Inflammatory macrophage treated with lipopolysaccharide for 1 hour (primary cell): Measurements from ENCODE around the gene ATP1B3.
"Not testable (repeated sequence)": the region's sequence is repeated elsewhere in the genome, so short reads cannot be mapped to it uniquely, and the experiment has no call there.

Source experiments
- DNase-seq, 2 donors: peaks; one replicate each; pipeline ENCODE4 v3.0.0-alpha.2; 2020 to 2022

Gene ATP1B3

DNA sequence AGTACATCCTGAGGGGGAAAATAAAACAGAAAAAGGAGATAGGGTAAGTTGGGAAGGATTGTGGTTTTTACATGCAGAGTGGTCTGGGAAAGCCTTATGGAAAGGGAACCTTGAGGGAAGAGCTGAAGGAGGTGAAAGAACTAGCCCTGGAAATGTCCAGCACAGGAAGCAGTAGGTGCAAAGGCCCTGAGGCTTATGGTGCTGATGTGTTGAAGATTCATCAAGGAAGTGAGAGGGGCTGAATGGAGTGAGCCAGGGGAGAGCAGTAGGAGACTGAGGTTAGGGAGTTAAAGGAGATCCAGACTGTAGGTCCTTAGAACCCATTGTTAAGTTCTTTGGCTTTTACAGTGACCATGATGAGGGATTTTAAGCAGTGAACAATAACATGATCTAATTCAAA is 33.0 kb downstream of the ATP1B3 start:
- DNase-seq, result no peak

DNA sequence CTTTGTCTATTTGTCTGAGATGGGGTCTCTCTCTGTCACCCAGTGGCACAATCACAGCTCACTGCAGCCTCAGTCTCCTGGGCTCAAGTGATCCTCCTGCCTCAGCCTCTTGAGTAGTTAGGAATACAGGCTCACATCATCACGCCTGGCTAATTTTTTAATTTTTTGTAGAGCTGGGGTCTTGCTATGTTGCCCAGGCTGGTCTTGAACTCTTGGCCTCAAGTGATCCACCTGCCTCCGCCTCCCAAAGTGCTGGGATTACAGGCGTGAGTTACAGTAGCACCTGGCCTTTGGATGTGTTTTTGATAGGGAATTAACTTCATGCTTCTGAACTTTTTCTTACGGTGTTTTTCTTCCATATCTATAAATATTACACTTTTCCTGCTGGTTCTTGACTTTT is 33.5 kb downstream of the ATP1B3 start:
- not testable (repeated sequence) for DNase-seq

DNA sequence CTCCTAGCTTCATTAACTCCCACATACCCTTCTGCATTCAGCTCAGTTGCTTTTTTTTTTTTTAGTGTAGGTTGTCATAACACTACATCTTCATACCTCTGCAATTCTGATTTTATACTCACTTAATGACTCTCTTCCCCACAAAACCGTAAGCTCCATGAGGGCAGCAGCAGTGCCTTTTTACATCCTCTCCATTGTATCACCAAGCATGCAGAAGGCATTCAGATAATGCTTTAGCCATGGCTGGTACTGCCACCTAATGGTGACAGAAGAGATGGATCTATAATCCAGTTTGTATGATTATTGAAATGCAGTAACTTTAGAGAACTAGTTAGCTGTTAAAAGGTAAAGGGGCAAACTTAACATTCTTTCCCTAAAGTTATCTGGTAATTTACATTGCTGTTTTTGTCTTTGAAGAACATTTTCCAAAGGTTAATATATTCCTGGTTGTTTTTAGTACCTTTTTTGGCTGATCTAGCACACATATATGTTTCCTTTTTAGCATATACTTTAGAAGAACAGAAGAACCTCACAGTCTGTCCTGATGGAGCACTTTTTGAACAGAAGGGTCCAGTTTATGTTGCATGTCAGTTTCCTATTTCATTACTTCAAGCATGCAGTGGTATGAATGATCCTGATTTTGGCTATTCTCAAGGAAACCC is 36.8 kb downstream of the ATP1B3 start:
- peak; percentile 61 to 72 for DNase-seq

- no peak for DNase-seq
These were observed 37.9 kb downstream of the ATP1B3 start for GRCh38 chr3:141914311-141914710.

DNA sequence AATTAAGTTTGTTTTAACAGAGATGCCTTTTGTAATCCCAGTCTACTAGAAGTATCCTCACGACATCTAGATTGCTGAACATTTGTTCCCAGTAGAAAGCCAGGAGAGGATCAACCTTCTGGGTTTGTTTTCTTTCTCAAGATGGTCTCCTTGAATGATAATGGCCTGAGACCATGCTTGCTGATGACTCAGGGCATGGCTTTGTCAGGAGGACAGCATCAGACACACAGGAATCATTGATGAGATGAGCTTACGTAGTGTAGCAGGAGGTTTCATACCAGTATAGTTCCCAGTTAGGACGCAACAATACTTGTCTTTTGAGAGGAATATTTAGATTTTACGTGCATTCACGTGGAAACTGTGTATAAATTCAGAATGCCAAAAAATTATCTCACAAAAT is 38.6 kb downstream of the ATP1B3 start:
- no peak for DNase-seq

DNA sequence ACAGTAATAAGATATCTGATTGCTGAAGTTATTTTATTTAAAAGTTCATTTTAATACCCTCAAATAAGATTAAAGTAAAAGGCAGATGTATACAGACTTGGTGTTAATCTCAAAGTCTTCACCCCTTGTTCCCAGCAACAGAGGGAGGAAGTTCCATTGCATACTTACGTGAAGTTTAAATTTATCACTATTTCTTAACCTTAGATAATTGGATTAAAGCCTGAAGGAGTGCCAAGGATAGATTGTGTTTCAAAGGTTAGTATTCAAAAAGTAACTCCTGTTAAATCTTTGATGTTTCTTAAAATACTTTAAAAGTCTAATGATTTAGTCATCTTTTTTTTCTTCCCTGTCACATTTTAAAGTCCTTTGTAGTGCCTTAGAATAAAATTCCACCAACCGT is 39.3 kb downstream of the ATP1B3 start:
- DNase-seq, result no peak

- no peak for DNase-seq
These were observed 44.3 kb downstream of the ATP1B3 start for GRCh38 chr3:141920701-141921100.

DNA sequence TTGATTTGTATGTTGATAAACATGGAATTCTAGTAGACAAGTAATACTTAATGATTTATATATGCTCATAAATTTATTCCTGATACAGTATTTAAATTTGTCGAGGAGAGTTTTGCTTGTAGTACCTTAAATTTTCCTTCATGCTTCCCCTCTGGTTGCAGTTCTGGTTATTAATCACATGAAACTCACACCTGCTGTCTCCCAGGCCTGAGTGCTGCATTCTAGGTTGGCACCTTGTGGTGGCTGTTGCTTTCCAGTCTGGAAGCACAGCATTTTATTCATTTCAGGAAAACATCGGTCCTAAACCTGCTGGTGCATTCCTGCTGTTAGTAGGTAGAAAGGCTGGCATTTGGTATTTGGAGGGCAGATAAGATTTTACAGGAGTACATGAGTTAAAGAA is 44.9 kb downstream of the ATP1B3 start:
- DNase-seq, result no peak

DNA sequence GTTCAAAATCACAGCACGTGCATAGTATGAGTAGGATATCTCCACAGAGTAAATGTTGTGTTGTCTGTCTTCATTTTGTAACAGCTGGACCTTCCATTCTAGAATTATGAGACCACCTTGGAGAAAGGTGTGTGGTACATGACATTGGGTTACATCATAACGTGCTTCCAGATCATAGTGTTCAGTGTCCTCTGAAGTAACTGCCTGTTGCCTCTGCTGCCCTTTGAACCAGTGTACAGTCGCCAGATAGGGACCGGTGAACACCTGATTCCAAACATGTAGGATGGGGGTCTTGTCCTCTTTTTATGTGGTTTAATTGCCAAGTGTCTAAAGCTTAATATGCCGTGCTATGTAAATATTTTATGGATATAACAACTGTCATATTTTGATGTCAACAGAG is 49.2 kb downstream of the ATP1B3 start:
- not testable (repeated sequence) for DNase-seq

GRCh38 chr3:141926929-141927328 is 50.5 kb downstream of the ATP1B3 start:
- DNase-seq, result no peak

- no peak for DNase-seq
These were observed 52.3 kb downstream of the ATP1B3 start for GRCh38 chr3:141928631-141929270.

DNA sequence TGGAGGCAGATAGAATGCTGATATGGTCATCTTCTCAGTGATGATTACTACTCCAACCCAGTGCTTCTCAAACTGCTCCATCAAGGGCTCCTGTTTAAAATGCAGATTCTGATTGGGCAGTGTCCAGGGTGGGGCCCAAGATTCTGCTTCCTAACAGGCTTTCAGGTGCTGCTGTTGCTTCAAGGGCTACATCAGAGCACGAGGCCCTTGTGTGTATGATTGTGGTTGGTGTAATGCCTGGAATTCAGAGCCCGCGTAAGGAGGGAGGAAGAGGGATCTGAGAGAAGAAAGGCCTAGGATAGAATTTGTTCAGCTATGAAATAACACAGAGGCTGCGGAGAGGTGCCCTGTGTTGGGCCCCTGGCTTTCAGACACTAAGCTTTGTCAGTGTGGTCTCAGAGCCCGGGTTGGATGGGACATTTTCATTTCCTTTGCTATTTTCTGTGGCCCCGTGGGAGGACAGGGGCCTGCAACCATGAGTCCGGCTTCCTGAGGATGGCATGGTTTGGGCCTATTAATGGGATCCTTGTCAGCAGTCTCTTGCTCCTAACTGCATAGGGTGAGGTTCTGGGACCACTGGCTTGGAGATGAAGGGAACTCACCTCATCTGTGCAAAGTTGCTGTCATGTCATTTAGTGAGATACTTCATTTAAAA is 53.0 kb downstream of the ATP1B3 start:
- DNase-seq, result no peak

- no peak for DNase-seq
These were observed 54.4 kb downstream of the ATP1B3 start for GRCh38 chr3:141930801-141931200.

- DNase-seq, result no peak
These were observed 57.2 kb downstream of the ATP1B3 start for GRCh38 chr3:141933421-141934300.

- no peak for DNase-seq
These were observed 57.9 kb downstream of the ATP1B3 start for GRCh38 chr3:141934354-141934753.

GRCh38 chr3:141938011-141938500 is 61.6 kb downstream of the ATP1B3 start:
- DNase-seq, result no peak

DNA sequence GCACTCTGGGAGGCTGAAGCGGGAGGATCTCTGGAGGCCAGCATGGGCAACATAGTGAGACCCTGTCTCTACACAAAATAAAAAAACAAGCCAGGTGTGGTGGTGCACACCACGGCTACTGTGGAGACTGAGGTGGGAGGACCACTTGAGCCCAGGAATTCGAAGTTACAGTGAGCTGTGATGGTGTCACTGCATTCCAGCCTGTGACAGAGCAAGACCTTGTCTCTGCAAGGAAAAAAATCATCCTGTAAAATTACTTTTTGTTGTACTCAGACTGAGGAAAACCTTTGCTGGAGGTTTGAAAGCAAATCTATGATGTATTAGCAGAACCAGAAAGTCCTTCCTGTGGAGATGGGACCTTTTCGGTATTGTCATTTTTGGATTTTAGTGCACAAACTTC is 63.3 kb downstream of the ATP1B3 start:
- no peak for DNase-seq

- peak; percentile 20 to 35 for DNase-seq
These were observed 63.8 kb downstream of the ATP1B3 start for GRCh38 chr3:141940194-141940776.

- DNase-seq, result peak; percentile 4 to 10
These were observed 64.7 kb downstream of the ATP1B3 start for GRCh38 chr3:141941093-141941492.

DNA sequence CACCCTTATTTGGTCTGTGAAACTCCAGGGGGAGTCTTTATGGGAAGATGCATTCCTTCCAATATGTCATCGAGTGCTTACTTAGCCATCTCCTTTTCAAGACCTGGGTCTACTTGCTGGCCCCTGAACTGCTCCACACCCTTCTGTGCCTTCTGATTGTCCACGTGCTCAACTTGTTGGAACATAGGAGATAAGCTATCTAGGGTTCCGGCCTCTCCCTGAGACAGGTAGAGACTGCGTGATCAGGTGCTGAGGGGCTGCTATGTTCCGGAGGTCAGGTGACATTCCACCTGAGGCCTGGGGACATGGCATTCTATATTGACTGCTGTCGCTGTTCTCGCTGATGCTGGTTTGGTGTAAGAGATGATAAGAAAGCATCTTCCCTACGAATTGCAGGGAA is 65.6 kb downstream of the ATP1B3 start:
- no peak for DNase-seq

GRCh38 chr3:141945726-141946485 is 69.5 kb downstream of the ATP1B3 start:
- DNase-seq, result no peak

DNA sequence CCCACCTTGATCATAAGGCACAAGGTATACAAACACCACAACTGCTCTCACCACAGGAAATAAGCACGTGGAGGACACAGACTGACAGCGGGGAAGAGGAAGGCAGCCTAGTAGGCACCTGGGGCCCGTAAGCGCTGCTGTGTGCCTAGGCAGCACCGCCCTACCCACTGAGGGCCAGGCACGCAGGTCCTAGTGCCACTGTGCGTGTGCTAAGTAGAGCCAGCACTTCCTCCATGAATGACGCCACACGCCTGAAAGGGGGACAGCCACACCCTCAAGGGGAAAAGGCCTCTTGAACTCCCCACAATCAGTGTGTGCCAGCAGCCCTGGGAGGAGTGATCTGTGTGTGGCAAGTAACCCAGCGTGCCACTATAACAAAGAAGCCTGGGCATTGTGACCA is 73.0 kb downstream of the ATP1B3 start:
- no peak for DNase-seq
